Measurements from ENCODE around the gene DHRS12.

The DHRS12 gene

DNA sequence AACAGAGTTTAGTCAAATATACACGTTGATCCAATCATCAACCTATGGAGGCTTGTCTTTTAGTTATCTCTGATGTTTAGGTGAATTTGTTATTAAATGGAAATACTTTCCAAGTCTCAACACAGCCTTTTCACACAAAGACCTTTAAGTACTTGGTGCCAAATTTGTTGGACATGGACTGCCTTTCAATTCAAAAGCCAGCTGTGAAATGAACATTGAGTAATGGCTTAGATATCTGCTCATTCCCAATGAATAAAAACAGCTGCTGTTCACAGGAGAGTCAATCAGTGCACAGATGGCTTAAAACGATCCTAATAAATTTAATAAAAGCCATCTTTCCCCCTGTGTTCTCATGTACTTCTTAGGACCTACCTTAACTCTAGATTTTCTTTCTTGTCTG lies 19.9 kb upstream of the DHRS12 start:
- DNase-seq (ENCODE audit: low read depth, low spot score) = no peak
- ChIA-PET POLR2A (no interaction called here), CTCF (interaction anchor here (1.3 to 8.0 kb wide), 3 partner anchors 9 to 26 kb away, joined by 3 to 67 read pairs (median 9); no protein-coding TSS in a partner anchor)
- no peak overlapping the region for H3K4me3 ChIP-seq (ENCODE audit: low read depth, low read length)
- TF ChIP-seq CTCF (IDR thresholded peaks at IDR 0.05; ENCODE audit: insufficient read depth, low read length, missing control alignments) = no peak

DNA sequence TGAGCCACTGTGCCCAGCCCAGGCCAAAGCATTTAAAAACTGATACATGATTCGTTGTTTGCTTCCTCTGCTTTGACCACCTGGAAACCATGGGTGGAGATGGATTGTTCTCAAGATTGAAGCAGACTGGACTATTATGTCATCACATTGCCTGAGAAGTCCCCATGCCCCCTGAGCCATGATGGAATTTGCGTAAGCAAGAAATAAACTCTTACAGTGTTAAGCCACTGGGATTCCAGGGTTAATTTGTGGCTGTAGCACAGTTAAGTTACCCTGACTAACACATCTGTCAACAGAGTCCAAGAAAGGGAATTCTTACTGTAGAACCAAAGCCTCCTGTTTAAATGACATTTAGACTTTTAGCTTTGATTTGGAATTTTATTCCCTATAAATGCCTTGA lies 19.4 kb upstream of the DHRS12 start:
- H3K4me3 ChIP-seq (ENCODE audit: low read depth, low read length) = no peak overlapping the region
- DNase-seq (ENCODE audit: low read depth, low spot score) = no peak
- POLR2A ChIA-PET = no interaction called here
- CTCF ChIA-PET = interaction anchor here (3.0 to 8.0 kb wide), 2 partner anchors 8 to 15 kb away, joined by 9 to 67 read pairs; no protein-coding TSS in a partner anchor
- TF ChIP-seq CTCF (IDR thresholded peaks at IDR 0.05; ENCODE audit: insufficient read depth, low read length, missing control alignments) = no peak

GRCh38 chr13:51822106-51822815 lies 18.3 kb upstream of the DHRS12 start:
- DNase-seq (ENCODE audit: low read depth, low spot score) = no peak
- CTCF ChIA-PET = interaction anchor here (0.6 to 8.0 kb wide), 6 partner anchors 7 to 535 kb away, joined by 3 to 67 read pairs (median 4); no protein-coding TSS in a partner anchor
- H3K4me3 ChIP-seq (ENCODE audit: low read depth, low read length) = no peak overlapping the region
- TF ChIP-seq CTCF (IDR thresholded peaks at IDR 0.05; ENCODE audit: insufficient read depth, low read length, missing control alignments) = no peak
- POLR2A ChIA-PET = no interaction called here

GRCh38 chr13:51821606-51822005 lies 17.6 kb upstream of the DHRS12 start:
- H3K4me3 ChIP-seq (ENCODE audit: low read depth, low read length) = no peak overlapping the region
- DNase-seq (ENCODE audit: low read depth, low spot score) = no peak
- CTCF ChIA-PET = interaction anchor here (0.6 to 1.5 kb wide), 5 partner anchors 9 to 535 kb away, joined by 3 to 4 read pairs (median 3); no protein-coding TSS in a partner anchor
- no peak for TF ChIP-seq CTCF (IDR thresholded peaks at IDR 0.05; ENCODE audit: insufficient read depth, low read length, missing control alignments)
- POLR2A ChIA-PET = no interaction called here

DNA sequence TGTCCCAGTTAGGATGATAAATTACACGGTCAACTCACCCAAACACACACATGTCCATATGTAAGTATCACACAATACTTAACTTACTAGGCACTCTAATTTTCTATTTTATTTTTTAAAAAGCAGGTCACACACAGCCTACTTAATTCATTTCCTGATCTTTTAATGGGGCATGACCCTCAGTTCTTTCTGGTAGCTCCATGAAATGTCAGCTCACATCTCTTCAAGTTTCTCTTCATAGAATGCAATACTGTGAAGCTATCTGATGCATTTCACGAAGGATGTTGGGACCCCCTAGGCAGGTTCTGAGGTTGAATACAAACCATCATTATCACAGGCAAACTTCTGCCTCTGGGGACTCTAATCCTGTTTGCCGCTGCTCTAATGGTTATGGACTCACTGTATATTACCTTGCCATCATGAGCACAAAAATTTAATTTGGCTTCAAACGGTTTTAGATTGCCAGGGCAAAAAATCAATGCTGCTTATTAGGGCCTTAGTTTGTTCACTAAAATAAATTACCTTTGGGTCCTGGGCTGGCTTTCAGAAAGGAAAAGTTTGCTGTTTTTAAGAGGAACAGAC lies 16.1 kb upstream of the DHRS12 start:
- ChIA-PET POLR2A (no interaction called here), CTCF (interaction anchor here (0.7 to 3.5 kb wide), 4 partner anchors 10 to 307 kb away, joined by 3 to 12 read pairs (median 3); no protein-coding TSS in a partner anchor)
- H3K4me3 ChIP-seq (ENCODE audit: low read depth, low read length) = no peak overlapping the region
- TF ChIP-seq CTCF (IDR thresholded peaks at IDR 0.05; ENCODE audit: insufficient read depth, low read length, missing control alignments) = no peak
- no peak for DNase-seq (ENCODE audit: low read depth, low spot score)

- H3K4me3 ChIP-seq (ENCODE audit: low read depth, low read length) = no peak overlapping the region
- TF ChIP-seq CTCF (IDR thresholded peaks at IDR 0.05; ENCODE audit: insufficient read depth, low read length, missing control alignments) = no peak
- CTCF ChIA-PET = interaction anchor here (0.8 to 3.5 kb wide), 3 partner anchors 22 to 308 kb away, joined by 3 to 12 read pairs (median 3); no protein-coding TSS in a partner anchor
- no peak for DNase-seq (ENCODE audit: low read depth, low spot score)
- POLR2A ChIA-PET = no interaction called here
These were observed 15.6 kb upstream of the DHRS12 start for GRCh38 chr13:51819544-51819943.
